GM19463 (cell line): ENCODE data around the gene ME3.

Experiments used
- ATAC-seq: cut with Tn5 transposase; IDR thresholded peaks from one replicate; pipeline ENCODE4 v1.9.1; 2021; ENCODE audit warnings: mild to moderate bottlenecking, moderate library complexity; ENCODE audit not compliant: unreplicated experiment

ME3 gene

DNA sequence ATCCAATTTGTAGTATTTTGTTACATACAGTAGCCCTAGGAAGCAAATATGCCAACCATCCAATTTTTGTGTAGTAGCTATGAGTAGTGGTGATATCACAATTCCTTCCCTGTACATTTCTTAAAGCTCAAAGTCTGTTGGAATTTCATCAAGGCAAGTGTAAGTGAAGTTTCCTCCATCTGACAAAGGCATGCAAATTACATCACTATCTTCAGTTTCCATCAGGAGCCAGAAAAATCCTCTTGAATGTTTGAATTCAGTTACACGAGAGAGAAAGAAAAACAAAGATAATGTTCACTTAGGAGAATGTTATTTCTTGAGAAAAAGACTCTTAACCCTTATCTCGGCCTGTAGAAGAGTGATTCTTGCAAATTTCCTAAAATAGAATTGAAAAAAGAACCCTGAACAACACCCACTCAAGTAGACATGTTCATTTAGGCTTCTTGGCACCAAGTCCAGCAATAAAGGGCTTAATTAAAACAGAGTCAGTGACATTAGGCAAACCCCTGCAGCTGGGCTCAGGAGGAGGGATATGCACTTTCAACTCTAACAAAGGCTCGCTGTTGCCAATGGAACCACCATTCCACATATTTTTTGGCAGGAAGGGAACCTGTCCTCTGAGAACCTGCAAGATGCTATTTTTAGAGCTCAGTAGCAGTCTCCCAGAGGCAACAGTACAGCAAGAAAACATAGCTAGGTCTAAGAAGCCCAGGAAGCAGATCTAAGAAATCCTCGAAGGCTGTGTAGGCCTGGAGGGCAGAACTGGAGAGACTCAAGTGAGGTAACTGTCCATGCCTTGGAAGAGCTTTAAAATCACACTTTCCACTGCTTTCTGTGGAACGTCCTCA lies 153.1 kb downstream of the ME3 start:
- ATAC-seq: no peak

DNA sequence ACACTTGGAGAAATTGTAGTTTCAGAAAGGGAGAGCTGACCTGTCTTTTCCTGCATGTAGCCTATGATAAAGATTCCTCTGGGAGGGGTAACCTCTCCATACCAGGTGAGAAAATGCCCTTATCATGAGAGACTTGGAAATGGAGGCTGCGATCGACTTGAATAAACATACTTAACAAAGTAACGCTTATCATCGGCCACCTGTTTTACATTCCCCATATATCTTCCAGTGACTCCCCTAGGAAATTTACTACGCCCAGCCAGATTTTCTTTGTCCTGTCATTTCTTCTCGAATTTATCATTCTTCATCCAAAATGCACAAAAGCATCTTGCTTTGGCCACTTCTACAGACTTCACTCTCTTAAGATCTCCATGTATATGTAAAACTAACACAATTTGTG lies 154.2 kb downstream of the ME3 start:
- no peak for ATAC-seq

DNA sequence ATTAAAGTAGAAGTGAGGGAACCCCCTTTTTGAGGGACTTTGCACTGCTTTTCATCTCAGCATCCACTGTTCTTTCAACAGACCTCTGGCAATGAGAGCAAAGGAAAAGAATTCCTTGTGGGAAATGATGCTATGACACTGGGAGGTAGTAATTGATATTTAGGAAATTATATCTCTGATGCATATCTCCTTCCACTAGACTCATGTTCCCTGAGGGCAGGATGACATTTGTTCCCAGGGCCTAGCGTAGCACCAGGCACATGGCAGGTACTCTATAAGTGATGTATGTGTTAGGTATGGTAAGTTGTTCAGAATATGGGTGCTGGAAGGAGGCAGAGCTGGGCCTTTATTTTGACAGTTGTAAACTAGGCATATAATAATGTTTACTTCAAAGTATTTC lies 154.9 kb downstream of the ME3 start:
- ATAC-seq: no peak

DNA sequence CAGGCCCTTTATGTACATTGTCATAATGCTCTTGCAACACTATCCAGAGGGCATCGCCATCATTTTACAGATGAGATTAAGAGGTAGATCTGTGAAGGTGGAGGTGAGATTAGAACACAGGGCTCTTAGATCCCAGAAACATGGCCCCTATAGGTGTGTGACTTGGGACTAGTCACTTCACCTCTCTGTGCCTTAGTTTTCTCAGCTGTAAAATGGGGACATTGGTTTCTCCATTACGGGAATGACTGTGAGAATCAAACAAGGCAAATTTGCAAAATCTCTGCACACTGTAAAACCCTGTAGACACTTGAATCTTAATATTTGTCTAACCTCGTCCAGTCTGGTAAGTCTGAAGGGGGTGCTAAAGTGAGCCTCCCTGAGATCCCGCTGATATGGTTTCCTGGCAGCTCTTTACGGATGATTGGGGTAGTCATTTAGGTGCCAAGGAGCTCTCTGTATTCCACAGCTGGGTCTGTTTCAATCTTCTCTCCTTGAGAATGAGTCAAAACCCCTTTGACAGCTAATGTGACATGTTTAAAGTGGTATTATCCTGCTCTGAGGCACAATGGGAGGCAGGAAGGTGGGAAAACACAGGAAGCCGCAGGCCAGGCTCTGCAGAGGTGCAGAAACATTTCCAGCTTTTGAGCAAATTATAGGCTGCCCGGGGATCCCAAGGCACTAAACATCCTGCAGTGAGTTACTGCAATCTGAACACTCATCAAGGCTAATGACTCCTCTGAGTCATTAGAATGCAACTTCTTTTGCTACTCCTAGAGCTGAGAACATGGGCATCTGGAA lies 156.9 kb downstream of the ME3 start:
- no peak for ATAC-seq

DNA sequence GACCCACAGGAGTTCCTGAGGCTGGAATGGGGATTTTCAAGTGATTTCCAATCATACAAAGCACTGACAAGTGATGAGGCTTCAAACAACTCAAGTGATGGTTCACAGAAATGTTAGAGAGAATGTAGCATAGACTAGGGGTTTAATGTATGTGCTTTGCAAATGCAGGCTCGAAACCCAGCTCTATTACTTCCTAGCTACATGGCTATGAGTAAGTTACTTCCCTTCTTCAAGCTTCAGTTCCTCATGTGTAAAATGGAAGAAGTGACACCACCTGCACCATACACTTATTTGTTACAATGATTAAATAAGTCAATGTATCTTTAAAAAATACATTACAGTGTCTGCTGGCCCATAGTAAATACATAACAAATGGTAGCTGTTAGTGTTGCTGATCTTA lies 158.0 kb downstream of the ME3 start:
- no peak for ATAC-seq

DNA sequence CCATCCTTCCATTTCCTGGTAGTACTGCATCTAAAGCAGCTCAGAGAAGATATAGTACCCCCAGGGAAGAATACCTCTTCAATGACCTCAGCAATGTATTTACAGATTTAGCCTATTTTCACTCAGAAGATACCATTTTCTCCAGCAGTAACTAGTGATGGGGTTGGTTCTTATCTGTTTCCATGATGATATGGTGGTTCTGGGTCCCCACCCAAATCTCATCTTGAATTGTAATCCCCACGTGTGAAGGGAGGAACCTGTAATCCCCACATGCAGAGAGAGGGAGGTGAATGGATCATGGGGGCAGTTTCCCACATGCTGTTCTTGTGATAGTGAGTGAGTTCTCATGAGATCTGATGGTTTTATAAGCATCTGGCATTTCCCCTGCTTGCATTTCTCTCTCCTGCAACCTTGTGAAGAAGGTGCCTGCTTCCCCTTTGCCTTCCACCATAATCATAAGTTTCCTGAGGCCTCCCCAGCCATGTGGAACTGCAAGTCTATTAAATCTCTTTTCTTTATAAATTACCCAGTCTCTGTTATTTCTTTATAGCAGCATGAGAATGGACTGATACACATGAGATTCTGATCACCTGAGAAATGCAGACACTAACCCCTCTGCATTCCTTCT lies 158.6 kb downstream of the ME3 start:
- ATAC-seq: no peak

DNA sequence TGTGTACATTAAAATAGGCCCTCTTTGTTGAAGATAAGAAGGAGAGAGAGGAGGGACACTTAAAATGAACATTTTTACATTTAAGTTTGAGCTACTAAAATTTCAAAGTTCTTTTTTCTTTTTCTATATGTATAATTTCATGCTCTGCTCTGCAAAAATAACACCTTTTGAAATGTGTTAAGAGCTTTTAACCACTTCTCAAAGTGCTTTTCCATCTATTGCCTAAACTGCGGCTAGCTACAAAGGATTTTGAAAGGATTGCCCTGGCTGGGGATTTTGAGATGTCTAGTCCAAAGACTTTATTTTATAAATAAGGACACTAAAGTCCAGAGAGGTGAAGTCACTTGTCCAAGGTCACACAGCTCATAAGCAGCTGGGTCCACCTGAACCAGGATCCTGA lies 159.3 kb downstream of the ME3 start:
- ATAC-seq: no peak

DNA sequence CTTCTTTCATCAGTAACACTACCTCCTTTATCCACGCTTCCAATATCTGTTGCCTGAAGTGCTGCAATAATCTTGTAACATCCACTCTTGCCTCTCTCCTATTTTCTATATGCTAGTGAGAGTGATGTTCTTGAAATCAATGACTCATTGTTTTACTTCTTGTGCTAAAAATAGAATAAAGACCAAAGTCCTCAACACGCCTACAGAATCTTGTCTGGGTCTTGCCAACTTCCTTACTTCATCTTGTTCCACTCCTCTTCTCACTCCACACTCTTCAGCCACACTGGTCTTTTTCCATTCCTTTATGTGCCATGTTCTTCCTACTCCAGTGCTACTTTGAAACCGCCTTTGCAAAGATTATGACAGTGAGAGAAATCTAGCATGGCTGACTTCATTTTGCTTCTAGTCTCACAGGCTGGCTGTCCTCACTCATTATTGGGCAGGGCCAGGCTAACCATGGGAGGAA lies 161.3 kb downstream of the ME3 start:
- ATAC-seq: peak; percentile 76

DNA sequence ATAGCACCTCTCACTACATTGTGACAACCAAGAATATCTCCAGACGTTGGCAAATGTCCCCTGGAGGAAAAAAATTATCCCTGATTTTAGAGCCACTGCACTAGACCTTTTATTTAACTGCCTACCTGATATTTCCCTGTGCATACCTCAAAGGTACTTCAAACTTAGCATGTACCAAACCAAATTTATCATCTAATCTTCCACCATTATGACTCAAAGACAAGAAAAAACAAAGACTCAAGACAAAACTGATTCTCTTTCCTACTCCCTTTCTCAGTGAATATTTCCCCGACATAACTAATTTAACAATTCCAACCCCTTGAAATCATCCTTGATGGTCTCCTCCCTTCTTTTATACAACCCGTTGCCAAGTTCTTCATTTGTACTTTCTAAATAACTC lies 161.7 kb downstream of the ME3 start:
- ATAC-seq: no peak

DNA sequence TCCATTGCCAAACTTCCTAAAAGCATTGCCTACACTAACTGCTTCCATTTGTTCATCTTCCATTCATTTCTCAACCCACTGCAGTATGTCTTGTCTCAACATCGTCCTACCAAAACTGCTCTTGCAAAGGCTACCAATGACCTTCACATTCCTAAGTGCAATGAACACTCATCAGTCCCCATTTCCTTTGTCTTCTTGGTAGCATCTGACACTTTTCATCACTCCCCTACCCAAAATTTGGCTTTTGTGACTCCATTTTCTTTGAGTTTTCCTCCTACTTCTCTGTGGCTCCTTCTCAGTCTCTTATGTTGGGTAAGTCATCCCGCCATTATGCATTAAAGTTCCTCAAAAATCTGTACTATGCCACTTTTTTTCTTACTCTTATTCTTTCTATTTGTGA lies 162.3 kb downstream of the ME3 start:
- ATAC-seq: no peak

DNA sequence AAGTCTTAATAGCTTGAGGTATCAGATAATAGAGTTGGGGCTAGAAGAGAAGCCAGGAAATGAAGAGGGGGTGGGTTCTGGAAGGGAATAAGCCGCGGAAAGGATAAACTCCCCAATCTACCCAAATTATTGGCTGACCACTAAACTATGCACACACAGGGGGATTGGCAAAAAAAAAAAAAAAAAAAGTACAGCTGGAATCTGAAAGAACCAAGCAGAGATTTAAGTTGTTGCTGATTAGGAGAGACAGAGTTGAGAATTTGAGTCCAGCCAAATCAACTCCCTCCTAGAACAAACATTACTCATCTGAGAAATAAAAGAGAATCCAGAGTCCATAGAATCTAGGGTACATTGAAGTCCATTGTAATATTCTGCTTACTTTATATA lies 162.8 kb downstream of the ME3 start:
- no peak for ATAC-seq

DNA sequence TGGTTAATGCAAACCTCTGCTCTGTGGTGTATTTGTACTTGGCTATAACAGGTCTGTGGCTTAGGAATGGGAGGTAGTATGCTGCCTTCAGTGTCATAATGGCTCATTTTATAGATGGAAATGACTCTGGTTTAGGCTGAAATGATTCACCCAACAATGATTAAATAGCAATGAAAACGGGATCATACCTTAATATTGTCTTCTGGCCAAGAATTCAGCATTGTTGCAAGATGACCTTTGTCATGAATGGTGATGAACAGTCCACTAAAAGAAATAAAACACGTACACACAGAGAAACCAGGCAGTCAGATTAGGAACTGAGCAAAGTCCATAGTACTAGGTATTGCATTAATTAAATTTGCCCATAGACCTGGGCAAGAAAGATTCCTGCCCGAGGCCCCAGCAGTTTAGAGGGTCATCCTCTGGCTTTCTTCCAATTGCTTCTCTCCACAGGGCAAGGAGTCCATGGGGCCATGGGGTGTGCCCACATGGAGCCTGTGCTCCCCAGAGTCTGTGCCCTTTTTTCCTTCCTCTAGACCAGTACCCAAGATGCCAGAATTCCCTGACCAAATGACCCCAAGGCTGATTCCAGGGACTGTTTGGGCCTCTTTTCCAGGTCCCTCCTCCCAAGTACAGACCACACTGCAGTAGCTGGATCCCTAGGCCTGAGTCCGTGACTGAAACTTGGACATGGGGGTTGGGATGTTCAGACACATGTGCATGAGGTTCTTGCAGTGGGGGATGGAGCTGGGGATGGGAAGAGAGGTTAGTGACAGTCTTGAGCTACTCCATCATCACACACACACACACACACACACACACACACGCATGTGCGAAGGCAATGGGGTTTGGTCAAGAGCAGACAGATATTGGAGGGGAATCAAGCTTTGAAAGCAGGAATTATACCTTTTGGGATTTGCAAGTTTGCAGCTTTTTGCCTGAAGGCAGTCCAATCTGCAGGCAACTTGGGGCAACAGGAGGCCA lies 163.5 kb downstream of the ME3 start:
- no peak for ATAC-seq

DNA sequence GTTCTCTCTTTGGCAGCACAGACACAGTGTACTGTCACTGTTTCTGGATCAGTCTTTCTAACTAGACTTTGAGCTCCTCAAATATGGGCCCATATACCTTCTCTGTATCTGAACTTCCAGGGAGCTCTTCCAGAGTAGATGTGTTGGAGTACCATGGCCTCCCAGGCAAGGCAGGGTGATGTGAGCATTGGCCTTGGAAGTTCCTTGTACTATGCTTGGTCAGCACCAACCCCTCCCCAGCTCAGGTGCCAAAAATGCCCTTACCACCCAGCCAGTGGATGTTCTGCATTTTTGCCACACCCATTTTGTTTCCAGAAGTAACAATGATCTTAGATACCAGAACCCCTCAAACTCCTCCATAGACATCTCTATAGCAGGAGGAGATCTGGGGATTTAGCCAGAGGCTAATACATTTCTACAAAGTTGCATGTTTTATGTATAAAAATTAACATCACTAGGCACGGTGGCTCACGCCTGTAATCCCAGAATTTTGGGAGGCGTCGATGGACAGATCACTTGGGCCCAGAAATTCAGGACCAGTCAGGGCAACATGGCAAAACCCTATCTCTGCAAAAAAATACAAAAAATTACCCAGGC lies 165.1 kb downstream of the ME3 start:
- ATAC-seq: no peak

DNA sequence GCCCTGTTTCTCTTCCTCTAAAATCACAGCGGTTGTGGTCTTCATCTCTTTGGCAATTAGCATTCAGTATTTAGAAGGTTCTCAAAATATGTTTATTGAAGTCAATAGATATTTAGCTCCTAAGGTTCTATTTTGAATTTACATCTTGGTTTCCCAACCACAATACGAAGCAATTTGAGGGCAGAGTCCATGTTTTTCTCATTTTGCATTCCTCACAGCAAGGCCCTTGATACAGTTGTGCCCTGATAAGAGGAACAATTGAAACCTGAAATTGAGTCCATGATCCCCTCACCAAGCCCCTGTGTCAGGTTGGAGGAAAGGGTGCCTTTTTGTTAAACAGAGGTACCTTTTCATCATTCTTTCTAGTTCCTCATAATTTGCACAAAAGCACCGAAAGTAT lies 166.2 kb downstream of the ME3 start:
- no peak for ATAC-seq

DNA sequence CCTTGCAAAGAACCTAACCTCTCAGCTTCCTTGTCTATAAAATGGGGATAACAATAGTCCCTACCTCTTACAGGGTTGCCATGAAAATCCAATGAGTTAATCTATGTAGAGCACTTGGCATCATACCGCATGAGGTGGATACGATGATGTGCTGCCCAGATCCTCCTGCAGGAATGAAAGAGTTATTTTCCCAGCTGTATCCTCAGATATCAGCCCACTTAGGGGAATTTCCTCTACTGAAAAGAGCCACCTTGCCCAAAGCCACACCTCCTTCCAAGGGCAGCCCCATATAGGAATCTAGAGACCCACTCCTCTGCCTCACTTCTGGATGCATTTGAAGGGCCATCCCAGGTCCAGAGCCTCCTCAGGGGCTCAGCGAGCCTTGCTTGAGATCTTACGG lies 169.3 kb downstream of the ME3 start:
- ATAC-seq: no peak

DNA sequence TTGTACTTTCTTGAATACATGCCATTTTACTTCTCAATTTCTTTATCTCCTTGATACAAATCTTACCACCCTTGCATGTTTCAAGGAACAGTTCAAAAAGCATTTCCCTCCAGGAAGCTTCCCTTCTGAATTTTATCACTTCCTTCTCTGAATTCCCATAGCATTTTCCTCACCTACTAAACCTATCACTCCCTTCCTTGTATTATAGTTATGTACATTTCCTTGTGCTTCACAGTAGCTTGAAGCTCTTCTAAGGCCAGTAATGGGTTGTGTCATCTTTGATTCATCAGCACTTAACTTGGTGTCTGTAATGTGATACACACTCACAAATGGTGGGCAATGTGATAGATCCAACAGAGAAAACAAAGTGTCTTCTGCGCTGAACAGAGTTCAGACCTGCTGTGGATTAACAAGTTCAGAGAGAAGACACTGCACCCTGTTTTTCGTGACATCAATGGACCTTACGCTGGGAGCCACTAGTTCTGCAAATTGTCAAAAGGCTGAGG lies 170.2 kb downstream of the ME3 start:
- no peak for ATAC-seq

DNA sequence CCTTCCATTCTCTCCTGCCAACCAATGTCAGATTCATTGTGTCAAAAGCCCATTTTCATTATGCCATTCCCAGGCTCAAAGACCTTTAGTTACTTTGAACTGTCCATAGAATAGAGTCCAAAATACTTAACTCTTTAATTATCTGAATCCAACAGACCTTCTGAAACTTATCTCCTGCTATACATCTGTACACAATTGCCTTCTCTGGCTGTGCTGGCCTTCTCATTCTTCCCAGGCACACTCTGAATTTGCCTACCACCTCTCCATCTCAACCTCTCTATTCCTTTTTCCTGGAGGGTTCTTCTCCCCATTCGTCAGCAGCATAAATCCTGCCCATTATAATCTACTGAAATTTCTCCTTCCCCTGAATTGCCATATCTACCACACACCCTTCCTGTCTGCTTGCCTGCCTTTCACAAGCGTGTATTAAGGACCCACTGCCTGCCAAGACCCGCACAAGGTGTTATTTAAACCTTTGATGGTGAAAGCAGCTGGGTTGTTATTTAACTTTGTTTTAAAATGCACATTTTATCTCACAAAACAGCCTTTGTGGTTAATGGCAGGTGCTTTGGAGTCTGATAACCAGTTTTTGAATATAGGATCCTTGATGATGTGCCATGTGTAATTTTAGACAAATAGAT lies 171.8 kb downstream of the ME3 start:
- ATAC-seq: no peak

DNA sequence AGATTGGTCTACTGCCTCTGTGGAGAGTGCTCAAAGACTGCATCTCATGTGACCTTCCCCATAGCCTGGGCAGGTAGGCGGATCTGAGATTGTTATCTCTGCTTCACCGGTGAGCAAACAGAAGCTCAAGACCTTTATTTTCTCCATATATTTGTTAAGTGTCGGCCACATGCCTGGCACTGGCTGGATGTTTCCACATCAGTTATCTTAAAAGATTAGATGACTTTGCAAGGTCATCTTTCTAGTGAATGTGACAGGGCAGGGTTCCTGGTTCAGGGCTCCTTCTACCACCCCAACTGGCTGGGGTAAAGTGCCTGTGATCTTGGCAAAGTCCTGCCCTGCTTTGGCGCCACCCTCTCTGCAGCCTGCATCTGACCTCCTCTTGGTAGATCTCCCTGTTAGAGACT lies 172.7 kb downstream of the ME3 start:
- no peak for ATAC-seq

DNA sequence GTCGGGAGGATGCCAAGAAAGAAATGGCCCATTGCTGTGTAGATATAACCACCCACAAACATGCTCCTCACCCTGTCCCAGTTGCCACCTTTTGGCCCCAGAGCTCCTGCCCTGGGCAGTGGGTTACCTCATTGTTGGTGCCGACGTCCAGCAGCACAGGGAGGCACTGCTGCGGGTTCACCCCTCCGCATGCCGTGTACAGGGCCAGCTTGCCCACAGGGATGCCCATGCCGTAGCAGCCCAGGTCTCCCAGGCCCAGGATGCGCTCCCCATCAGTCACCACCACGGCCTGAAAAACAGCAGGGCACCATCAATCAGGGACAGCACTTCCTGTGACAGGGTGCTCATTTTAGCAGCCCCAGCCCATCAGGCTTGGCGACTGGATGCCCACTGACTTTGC lies 174.6 kb downstream of the ME3 start:
- no peak for ATAC-seq

DNA sequence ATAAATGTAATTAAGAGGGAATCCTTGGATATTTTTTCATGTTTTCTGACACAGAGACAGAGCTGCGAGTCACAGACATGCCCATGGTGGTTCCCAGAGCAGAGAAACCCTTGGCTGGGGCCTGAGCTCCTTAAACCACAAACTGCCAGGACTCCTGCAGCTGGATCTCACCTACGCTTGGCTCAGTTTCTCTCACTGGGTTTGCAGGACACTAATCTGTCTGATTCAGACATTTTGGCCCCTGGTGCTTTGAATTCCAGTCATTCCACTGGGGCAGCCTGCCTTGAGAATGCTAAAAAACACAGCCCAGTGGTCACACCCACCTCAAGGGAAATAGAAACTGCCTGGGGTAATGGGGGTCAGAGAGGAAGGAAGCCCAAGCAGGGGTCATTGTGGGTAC lies 175.1 kb downstream of the ME3 start:
- ATAC-seq: no peak
